ENCODE data around the gene UBR3.
"Not testable (repeated sequence)": the region's sequence is repeated elsewhere in the genome, so short reads cannot be mapped to it uniquely, and the experiment has no call there.

The UBR3 gene

DNA sequence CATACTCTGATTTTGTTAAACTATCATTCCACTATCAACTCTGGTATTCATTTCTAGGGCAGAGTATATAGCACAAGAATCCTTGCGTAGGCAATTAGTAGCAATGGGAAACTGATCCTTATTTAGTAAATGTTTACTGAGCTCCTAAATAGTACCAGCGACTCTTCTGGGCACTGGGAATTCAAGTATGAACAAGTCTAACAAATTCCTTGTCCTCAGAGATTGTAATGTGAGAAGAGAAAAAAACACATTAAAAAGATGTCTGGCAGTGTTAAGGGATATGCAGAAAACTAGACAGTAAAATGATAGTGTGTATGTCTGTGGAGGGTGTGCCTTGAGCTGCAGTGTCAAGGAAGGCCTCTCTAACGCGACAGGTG lies 3.3 kb upstream of the UBR3 start:
- DNase-seq (ENCODE audit: low read depth in 2 of 2, low spot score in 1 of 2), result no peak

DNA sequence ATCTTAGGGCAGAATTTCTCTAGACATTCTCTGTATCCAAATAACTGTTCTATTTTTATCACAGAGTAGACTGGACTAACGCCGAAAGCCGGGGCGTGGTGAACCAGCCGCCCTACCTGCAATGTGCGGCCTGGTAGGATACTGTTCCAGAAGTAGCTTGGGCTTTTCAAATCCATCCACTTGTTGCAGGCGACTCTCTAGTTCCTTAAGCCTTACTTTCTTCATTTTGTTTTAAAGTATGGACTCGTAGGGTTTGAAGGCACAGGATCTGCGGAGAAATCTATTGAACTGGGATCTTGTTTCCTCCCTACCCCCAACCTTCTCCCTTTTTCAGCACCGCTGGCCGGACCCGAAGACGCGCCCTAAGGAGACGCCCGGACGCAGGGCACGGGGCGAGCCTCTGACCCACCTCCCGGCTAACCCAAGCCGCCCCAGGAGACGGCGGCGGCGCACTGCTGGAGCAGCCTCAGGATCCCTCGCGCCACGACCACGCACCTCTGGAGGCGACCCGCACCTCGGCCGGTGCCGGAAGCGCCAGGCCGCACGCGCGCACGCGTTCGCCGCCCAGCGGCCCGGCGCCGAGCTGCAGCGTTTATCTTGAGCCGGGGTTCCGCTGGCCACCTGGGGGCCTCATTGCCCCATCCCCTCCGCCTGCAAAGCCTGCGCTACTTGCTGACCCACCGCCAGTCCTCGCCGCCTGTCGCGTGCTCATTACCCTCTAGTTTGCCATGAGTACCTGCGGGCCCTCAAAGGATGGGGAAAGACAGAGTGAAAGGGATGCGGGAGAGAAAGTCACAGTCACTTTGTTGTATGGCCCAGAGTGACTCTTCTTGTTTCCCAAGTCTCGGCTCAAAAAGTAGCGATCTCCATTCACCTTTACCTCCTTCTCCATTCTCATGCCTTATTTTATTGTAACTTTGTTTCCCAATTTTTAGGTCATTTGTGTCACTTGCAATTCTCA lies 2.6 kb upstream of the UBR3 start, which contains the start of gene METTL5:
Gene METTL5 (minus strand): TSS at position 533 of the 961 bp plus-strand sequence. CDS start 308 bp downstream, at position 225.
- DNase-seq (ENCODE audit: low read depth in 2 of 2, low spot score in 1 of 2), result peak; percentile 37 to 61

DNA sequence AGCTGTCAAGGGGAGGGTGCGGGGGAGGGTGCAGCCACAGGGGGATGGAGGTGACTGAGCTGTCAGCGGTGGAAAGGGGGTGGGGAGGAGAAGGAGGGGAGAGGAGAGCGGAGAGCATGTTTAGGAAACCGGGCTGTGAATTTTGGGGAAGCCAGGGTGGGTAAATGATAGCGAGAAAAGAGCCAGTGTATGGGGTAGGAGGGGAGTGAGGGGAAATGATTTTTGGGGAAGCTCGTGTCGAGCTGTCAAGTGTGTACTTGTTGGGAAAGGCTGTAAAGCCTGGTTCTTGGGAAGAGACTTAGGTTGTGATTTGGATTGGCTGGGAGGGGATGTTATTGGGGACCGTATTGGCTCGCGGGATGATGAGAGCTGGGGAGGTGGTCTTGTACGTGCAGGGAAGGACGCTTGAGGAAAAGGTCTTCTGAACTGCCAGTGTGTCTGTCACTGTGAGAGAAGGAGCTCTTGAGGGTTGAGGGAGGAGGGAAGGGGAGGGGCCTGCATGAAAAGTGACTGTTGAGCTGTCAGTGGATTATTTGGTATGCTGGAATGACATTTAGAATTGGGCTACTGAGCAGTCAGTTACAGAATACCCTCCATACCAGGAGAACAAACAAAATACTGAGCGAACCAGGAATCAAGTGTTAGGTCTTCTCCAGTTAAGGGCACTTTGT lies 1.0 kb downstream of the UBR3 start:
- peak in 1 of 2 donors; percentile 17 for DNase-seq (ENCODE audit: low read depth in 2 of 2, low spot score in 1 of 2)

DNA sequence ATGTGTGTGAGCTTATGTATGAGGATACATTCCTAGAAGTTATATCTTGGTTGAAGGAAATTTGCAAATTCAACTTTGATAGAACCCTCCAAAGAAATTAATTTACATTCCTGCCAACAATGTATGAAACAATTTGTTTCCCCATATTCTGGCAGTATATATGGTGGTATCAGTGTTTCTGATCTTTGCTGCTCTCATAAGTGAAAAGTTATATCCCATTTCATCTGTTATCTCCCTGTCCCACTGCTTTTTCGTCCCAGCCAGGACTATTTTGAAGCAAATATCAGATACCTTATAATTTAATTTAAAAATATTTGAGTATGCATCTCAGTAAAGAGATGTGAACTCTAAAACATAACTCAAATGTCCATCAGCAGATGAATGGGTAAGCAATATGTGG lies 7.1 kb downstream of the UBR3 start:
- no peak for DNase-seq (ENCODE audit: low read depth in 2 of 2, low spot score in 1 of 2)

DNA sequence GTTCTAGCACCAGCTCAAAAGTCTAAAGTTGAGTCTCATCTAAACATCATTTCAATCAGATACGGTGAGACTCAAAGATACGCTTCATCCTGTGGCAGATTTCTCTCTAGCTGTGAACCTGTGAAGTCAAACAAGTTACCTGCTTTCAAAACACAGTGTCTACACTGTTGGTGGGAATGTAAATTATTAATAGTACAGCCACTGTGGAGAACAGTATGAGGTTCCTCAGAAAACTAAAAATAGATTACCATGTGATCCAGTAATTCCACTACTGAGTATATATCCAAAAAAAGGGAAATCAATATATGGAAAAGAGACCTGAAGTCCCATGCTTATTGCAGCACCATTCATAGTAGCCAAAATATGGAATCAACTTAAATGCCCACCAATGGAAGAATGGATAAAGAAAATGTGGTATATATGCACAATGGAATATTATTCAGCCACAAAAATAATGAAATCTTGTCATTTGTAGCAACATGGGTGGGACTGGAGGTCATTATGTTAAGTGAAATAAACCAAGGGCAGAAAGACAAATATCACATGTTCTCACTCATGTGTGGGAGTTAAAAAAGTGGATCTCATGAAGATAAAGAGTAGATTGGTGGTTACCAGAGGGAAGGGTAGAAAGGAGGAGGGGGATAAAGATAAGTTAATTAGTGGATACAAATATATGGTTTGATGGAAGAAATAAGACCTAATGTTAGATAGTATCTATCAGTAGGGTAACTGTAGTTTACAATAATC lies 11.7 kb downstream of the UBR3 start:
- DNase-seq (ENCODE audit: low read depth in 2 of 2, low spot score in 1 of 2), result no peak

DNA sequence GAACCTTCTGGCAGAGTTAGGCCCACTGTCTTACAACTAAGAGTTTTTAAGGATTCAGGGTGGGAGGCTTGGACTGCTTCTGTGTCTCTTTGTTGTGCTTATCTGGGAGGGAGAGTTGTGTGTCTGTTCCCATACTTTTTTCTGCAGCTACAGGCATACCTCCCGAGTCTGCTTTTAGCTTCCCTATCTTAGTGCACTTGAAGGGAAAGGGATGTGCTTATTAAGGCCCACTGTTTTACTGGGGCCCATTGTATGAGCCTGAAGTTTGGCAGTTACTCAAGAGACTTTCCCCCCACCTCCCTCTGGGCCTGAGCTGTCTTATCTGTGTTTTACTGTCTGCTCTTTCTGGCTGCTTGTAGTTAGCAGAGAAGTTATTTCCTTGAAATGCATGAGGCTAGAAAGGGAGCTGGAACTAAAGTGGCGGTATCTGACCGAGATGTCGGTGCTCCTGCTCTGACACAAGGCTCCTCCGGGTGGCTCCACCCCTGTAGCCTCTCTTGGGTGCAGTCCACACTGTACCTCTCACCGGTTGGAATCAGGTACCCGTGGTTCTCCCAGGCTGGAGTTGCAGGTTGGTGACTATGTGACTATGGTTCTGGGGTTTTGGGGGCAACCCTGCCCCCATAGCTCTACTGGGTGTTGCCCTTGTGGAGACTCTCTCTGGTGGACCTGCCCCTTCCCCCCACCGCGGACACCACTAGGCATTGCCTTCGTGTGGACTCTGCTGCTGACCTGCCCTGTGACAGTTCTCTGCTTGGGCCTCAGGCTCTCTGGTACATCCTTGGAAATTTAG lies 12.9 kb downstream of the UBR3 start:
- no peak for DNase-seq (ENCODE audit: low read depth in 2 of 2, low spot score in 1 of 2)

DNA sequence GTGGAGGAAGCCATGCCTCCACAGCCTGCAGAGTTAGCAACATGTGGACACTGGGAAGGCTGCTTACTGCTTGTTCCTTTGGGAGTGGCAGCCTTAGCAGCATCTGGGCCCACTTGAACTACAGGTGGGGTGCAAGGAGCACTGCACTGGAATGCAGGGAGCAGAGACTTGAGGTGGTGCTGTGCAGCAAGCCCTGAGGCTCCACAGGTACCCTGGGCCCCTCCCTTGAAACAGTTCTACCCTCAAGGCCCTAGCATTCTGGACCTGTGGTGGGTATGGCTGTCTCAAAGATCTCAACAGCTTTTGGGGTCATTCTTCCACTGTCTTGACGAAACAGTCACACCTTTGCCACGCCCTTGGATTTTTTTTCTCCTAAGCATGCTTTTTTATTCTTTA lies 13.5 kb downstream of the UBR3 start:
- DNase-seq (ENCODE audit: low read depth in 2 of 2, low spot score in 1 of 2), result no peak

DNA sequence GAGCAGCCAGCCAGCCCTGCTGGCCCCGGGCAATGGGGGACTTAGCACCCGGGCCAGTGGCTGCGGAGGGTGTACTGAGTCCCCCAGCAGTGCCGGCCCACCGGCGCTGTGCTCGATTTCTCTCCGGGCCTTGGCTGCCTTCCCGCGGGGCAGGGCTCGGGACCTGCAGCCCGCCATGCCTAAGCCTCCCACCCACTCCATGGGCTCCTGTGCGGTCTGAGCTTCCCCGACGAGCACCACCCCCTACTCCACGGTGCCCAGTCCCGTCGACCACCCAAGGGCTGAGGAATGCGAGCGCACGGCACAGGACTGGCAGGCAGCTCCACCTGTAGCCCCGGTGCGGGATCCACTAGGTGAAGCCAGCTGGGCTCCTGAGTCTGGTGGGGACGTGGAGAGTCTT lies 14.4 kb downstream of the UBR3 start:
- DNase-seq (ENCODE audit: low read depth in 2 of 2, low spot score in 1 of 2), result not testable (repeated sequence)

DNA sequence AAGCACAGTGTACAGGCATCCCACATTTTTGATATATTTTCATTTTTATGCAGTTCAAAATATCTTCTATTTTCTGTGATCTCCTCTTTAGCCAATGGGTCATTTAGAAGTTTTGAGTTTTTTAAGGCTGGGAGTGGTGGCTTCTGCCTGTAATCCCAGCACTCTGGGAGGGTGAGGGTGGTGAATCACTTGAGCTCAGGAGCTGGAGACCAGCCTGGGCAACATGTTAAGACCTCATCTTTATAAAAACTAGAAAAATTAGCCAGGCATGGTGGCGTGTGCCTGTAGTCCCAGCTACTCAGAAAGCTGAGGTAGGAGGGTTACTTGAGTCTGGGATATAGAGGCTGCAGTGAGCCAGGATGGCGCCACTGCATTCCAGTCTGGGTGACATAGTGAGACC lies 17.8 kb downstream of the UBR3 start:
- no peak for DNase-seq (ENCODE audit: low read depth in 2 of 2, low spot score in 1 of 2)

DNA sequence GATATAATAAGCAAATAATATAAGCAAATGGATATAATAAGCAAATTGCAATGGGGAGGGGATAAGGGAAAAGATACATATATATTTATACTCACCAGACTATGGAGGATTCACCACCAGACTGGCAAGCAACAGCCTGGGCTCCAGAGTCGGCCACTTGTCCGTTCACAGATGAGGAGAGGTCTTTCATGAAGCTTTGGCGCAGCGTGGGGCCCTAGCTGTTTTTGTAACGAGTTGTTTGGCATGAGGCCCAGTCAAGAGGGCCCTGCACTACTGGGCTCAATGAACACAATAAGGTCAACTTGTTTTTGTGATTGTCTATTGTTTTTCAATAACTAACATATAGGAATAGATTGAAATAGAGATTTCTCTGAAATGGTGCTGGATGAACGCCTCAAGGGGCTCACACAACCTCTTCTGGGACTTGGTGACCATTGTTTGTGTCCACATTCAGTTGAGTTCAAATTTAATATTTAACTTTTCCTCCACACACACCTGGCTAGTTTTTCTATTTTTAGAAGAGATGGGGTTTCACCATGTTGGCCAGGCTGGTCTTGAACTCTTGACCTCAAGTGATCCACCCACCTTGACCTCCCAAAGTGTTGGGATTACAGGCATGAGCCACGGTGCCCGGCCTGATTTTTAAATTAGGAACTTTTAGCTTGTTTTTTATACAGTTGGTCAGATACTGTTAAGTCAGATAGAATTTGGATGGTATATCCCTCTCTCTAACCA lies 21.9 kb downstream of the UBR3 start:
- DNase-seq (ENCODE audit: low read depth in 2 of 2, low spot score in 1 of 2), result not testable (repeated sequence)

DNA sequence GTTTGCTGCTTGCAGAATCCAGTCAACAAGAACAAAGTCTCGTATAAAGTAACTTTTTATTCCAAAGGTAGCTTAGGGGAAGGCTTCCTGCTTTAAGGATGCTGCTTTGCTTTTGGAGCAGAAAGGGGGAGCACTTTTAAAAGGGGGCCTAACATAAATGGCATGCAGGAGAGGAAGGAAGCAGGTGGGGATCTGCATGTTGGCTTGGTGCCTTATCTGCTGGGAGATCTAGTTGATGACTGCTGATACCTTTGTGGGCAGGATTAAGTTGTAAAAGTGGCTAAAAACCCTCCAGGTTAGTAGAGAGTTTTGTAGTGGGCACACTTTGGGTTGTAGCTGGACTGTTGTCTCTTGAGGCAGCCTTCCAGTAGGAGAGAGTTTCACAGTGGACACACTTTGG lies 22.5 kb downstream of the UBR3 start:
- no peak for DNase-seq (ENCODE audit: low read depth in 2 of 2, low spot score in 1 of 2)

DNA sequence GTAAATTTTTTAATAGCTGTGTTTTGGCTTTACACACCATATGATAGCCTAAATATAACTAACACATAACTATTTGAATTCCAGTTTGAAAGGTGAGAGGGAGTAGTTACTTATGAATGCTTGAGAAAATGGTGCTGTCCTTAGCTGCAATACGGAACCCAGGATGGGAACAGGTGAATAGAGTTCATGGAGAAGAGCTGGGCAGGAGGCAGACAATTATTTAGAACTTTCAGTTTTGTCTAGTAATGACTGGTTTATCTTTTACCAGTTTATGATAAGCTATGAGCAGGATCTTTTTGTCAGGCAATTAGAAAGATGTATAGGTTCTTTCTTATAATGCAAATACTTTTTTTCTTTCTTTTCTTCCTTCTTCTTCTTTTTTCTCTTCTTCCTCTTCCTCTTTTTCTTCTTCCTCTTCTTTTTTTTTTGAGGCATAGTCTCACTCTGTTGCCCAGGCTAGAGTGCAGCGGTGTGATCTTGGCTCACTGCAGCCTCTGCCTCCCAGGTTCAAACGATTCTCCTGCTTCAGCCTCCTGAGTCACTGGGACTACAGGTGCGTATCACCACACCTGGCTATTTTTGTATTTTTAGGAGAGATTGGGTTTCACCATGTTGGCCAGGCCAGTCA lies 25.9 kb downstream of the UBR3 start:
- no peak for DNase-seq (ENCODE audit: low read depth in 2 of 2, low spot score in 1 of 2)

DNA sequence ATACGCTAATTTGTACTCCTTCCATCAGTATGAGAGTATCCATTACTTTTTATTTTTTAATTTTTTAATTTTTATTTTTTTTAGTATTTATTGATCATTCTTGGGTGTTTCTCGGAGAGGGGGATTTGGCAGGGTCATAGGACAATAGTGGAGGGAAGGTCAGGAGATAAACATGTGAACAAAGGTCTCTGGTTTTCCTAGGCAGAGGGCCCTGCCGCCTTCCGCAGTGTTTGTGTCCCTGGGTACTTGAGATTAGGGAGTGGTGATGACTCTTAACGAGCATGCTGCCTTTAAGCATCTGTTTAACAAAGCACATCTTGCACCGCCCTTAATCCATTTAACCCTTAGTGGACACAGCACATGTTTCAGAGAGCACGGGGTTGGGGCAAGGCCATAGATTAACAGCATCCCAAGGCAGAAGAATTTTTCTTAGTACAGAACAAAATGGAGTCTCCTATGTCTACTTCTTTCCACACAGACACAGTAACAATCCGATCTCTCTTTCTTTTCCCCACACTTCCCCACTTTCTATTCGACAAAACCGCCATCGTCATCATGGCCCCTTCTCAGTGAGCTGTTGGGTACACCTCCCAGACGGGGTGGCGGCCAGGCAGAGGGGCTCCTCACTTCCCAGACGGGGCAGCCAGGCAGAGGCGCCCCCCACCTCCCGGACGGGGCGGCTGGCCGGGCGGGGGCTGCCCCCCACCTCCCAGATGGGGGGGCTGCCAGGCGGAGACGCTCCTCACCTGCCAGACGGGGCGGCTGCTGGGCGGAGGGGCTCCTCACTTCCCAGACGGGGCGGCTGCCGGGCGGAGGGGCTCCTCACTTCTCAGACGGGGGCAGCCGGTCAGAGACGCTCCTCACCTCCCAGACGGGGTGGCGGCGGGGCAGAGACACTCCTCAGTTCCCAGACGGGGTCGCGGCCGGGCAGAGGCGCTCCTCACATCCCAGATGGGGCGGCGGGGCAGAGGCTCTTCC lies 28.3 kb downstream of the UBR3 start:
- DNase-seq (ENCODE audit: low read depth in 2 of 2, low spot score in 1 of 2), result not testable (repeated sequence)

DNA sequence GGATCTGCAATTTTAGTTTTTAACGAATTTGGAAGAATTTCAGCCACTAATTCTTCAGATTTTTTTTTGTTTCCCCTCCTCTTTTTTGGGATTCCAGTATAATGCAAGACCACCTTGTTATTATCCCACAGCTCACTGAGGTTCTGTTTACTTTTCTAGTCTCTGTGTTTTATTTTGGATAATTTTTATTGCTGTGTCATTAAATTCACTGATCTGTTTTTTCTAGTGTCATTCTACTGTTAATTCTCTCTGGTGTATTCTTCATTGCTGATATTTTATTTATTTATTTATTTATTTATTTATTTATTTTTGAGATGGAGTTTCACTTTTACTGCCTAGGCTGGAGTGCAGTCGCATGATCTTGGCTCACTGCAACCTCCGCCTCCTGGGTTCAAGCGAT lies 32.2 kb downstream of the UBR3 start:
- no peak for DNase-seq (ENCODE audit: low read depth in 2 of 2, low spot score in 1 of 2)

DNA sequence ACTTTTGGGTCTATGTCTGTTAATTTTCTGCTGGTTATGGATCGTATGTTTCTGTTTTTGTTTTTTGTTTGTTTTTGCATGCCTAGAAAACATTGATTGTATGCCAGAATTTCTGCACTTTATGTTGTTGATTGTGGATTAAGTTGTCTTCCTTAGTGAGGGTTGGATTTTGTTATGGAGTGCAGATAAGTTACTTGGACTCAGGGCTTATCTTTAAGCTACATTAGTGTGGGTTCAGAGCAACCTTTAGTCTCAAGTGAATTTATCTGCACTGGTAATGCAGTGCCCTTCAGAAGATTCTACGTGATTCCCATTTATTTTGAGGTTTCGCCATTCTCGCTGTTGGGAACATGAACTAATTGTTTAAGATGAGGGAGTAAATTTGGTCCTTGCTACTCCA lies 32.9 kb downstream of the UBR3 start:
- DNase-seq (ENCODE audit: low read depth in 2 of 2, low spot score in 1 of 2), result no peak

DNA sequence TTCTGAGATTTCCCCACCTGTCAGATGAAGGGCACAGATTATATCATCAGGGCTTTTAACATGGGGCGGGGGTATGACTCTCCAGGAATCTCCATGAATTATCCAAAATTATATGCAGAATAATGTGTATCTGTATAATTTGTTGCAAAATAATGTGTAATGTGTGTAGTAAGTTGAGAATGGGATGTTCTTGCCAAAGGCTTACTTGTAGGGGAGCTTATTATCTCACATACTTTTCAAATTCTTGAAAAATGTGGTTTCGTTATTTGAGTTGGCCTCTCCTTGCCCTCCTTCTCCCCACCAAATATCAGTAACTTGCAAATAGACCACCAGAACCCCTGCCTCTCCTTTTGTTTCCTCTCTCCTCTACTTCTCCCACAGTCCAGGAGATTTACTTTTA lies 35.6 kb downstream of the UBR3 start:
- no peak for DNase-seq (ENCODE audit: low read depth in 2 of 2, low spot score in 1 of 2)

DNA sequence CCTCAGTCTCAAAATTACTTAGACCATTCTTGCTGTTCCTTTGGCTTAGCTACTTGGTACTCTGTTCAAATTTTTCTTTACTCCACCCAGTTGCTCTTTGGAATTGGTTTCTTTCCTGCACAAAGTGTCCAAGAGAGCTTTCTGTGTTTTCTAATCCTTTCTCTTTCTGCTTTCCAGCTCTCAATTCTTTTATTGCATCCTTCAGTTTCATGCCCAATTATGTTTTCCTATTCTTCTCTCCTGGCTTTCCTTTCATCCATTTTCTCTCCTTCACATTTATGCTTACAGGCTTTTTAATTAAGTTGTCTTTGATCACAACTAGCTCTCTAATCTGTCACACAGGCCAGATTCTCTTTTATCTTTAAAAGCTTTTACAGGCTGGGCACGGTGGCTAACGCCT lies 38.2 kb downstream of the UBR3 start:
- DNase-seq (ENCODE audit: low read depth in 2 of 2, low spot score in 1 of 2), result no peak

DNA sequence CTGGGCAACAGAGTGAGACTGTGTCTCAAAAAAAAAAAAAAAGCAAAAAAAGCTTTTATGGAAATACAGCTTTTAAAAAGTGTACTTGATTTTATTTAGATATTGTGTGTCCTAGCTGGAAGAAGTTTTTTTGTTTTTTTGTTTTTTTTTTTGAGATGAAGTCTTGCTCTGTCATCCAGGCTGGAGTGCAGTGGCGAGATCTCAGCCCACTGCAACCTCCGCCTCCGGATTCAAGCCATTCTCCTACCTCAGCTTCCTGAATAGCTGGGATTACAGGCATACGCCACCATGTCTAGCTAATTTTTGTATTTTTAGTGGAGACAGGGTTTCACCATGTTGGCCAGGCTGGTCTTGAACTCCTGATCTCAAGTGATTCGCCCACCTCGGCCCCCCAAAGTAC lies 39.0 kb downstream of the UBR3 start:
- DNase-seq (ENCODE audit: low read depth in 2 of 2, low spot score in 1 of 2), result not testable (repeated sequence)

DNA sequence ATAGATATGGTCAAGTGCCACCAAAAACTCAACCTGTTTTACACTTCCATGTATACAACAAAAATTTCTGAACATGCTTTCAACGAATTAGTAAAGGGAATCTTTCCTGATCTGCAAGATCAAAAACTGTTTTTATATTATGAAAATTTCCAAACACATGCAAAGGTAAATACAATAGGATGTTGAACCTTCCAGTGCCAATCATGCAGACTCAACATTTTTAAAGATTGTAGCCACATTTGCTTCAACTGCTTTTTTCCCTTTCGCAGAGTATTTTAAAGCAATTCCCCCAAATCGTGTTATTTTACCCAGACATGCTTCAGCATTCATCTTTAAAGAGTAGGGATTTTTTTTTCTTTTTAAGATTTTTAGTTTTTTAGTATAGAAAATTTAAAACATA lies 40.3 kb downstream of the UBR3 start:
- no peak for DNase-seq (ENCODE audit: low read depth in 2 of 2, low spot score in 1 of 2)
